ENCODE measurements around the gene LRRC14B.

LRRC14B gene

GRCh38 chr5:173392-174290, 17.7 kb upstream of the LRRC14B start:
- in situ Hi-C loops (cut with HindIII; ENCODE audit: low sequenced_read_pairs), result no loop called here

- in situ Hi-C loops (cut with HindIII; ENCODE audit: low sequenced_read_pairs), result no loop called here
These were observed 17.0 kb upstream of the LRRC14B start for GRCh38 chr5:174291-174600.

- in situ Hi-C loops (cut with HindIII; ENCODE audit: low sequenced_read_pairs), result no loop called here
These were observed 16.3 kb upstream of the LRRC14B start for GRCh38 chr5:174876-175465.

- in situ Hi-C loops (cut with HindIII; ENCODE audit: low sequenced_read_pairs), result no loop called here
These were observed 14.9 kb upstream of the LRRC14B start for GRCh38 chr5:176296-176823.

- in situ Hi-C loops (cut with HindIII; ENCODE audit: low sequenced_read_pairs), result no loop called here
These were observed 13.2 kb upstream of the LRRC14B start for GRCh38 chr5:178110-178509.

- in situ Hi-C loops (cut with HindIII; ENCODE audit: low sequenced_read_pairs), result no loop called here
These were observed 11.9 kb upstream of the LRRC14B start for GRCh38 chr5:179401-179800.

GRCh38 chr5:180286-180918, 10.9 kb upstream of the LRRC14B start:
- in situ Hi-C loops (cut with HindIII; ENCODE audit: low sequenced_read_pairs), result no loop called here

GRCh38 chr5:181160-181559, 10.1 kb upstream of the LRRC14B start:
- in situ Hi-C loops (cut with HindIII; ENCODE audit: low sequenced_read_pairs), result no loop called here

- in situ Hi-C loops (cut with HindIII; ENCODE audit: low sequenced_read_pairs), result no loop called here
These were observed 9.7 kb upstream of the LRRC14B start for GRCh38 chr5:181566-181965.

GRCh38 chr5:182126-182525, 9.2 kb upstream of the LRRC14B start:
- in situ Hi-C loops (cut with HindIII; ENCODE audit: low sequenced_read_pairs), result no loop called here

- in situ Hi-C loops (cut with HindIII; ENCODE audit: low sequenced_read_pairs), result no loop called here
These were observed 6.8 kb upstream of the LRRC14B start for GRCh38 chr5:184471-184870.

- in situ Hi-C loops (cut with HindIII; ENCODE audit: low sequenced_read_pairs), result no loop called here
These were observed 5.9 kb upstream of the LRRC14B start for GRCh38 chr5:185095-186070.

- in situ Hi-C loops (cut with HindIII; ENCODE audit: low sequenced_read_pairs), result no loop called here
These were observed 4.9 kb upstream of the LRRC14B start for GRCh38 chr5:186091-187041.

GRCh38 chr5:187042-187431, 4.3 kb upstream of the LRRC14B start:
- in situ Hi-C loops (cut with HindIII; ENCODE audit: low sequenced_read_pairs), result no loop called here

- in situ Hi-C loops (cut with HindIII; ENCODE audit: low sequenced_read_pairs), result no loop called here
These were observed 3.5 kb upstream of the LRRC14B start for GRCh38 chr5:187617-188451.

GRCh38 chr5:188488-189481, 2.5 kb upstream of the LRRC14B start:
- in situ Hi-C loops (cut with HindIII; ENCODE audit: low sequenced_read_pairs), result no loop called here

- in situ Hi-C loops (cut with HindIII; ENCODE audit: low sequenced_read_pairs), result no loop called here
These were observed 1.8 kb upstream of the LRRC14B start for GRCh38 chr5:189486-189885.

GRCh38 chr5:189976-190365, 1.3 kb upstream of the LRRC14B start:
- in situ Hi-C loops (cut with HindIII; ENCODE audit: low sequenced_read_pairs), result no loop called here
